HEK293T (cell line): ENCODE results near the gene SCUBE1.

Experiments used
- CTCF ChIA-PET: fragments of 350-600 bp; formaldehyde crosslinking; extraction: SDS; loops from one replicate; lab custom pipeline; 2021; ENCODE audit warnings: antibody characterized with exemption, inconsistent platforms; lab: Yijun Ruan, JAX
- POLR2A ChIA-PET: fragments of 350-600 bp; formaldehyde crosslinking; extraction: SDS; loops from one replicate; lab custom pipeline; 2020; ENCODE audit warnings: antibody characterized with exemption, inconsistent platforms; lab: Yijun Ruan, JAX
- DNase-seq: peaks from one replicate; pipeline ENCODE4 v3.0.0; 2012; ENCODE audit warnings: mixed read lengths; ENCODE audit errors: extremely low spot score
- ARNT ChIP-seq: fragments of 450-650 bp; IDR thresholded peaks from 2 replicates; pipeline ENCODE4 v1.6.1; 2017; ENCODE audit warnings: mild to moderate bottlenecking
- BHLHE40 ChIP-seq: fragments of 450-650 bp; IDR thresholded peaks from 2 replicates; pipeline ENCODE4 v1.6.1; 2016; ENCODE audit warnings: mild to moderate bottlenecking, moderate library complexity, borderline replicate concordance
- CTBP1 ChIP-seq: fragments of 450-650 bp; IDR thresholded peaks from 2 replicates; pipeline ENCODE4 v1.6.1; 2016; ENCODE audit warnings: borderline replicate concordance
- ELF4 ChIP-seq: fragments of 450-650 bp; IDR thresholded peaks from 2 replicates; pipeline ENCODE4 v1.6.1; 2017; ENCODE audit warnings: antibody characterized with exemption
- FOXA1 ChIP-seq: fragments of 450-650 bp; IDR thresholded peaks from 2 replicates; pipeline ENCODE4 v1.6.1; 2016; ENCODE audit warnings: mild to moderate bottlenecking
- FOXK2 ChIP-seq: fragments of 450-650 bp; IDR thresholded peaks from 2 replicates; pipeline ENCODE4 v1.6.1; 2016; ENCODE audit warnings: mild to moderate bottlenecking
- FOXM1 ChIP-seq: fragments of 450-650 bp; IDR thresholded peaks from 2 replicates; pipeline ENCODE4 v1.6.1; 2017; ENCODE audit warnings: mild to moderate bottlenecking, borderline replicate concordance
- HDGF ChIP-seq: fragments of 450-650 bp; IDR thresholded peaks from 2 replicates; pipeline ENCODE4 v1.6.1; 2017; ENCODE audit warnings: antibody characterized with exemption, borderline replicate concordance
- L3MBTL2 ChIP-seq: fragments of 450-650 bp; conservative IDR thresholded peaks from 2 replicates; pipeline ENCODE4 v1.6.1; 2016; ENCODE audit warnings: mild to moderate bottlenecking
- LEF1 ChIP-seq: fragments of 450-650 bp; IDR thresholded peaks from 2 replicates; pipeline ENCODE4 v1.6.1; 2017; ENCODE audit warnings: mild to moderate bottlenecking, borderline replicate concordance
- NFRKB ChIP-seq: fragments of 450-650 bp; IDR thresholded peaks from 2 replicates; pipeline ENCODE4 v1.6.1; 2016; ENCODE audit warnings: mild to moderate bottlenecking, moderate library complexity
- SP1 ChIP-seq: fragments of 450-650 bp; IDR thresholded peaks from 2 replicates; pipeline ENCODE4 v1.6.1; 2017
- SUZ12 ChIP-seq: fragments of 450-650 bp; IDR thresholded peaks from 2 replicates; pipeline ENCODE4 v1.6.1; 2016; ENCODE audit warnings: mild to moderate bottlenecking
- TARDBP ChIP-seq: fragments of 450-650 bp; IDR thresholded peaks from 2 replicates; pipeline ENCODE4 v1.6.1; 2016
- ZNF384 ChIP-seq: fragments of 450-650 bp; IDR thresholded peaks from 2 replicates; pipeline ENCODE4 v1.6.1; 2016
- TF ChIP-seq, protein P1 (sequence below): fragments of 450-650 bp; IDR thresholded peaks from 2 replicates; pipeline ENCODE4 v1.6.1; 2016

The SCUBE1 gene

DNA sequence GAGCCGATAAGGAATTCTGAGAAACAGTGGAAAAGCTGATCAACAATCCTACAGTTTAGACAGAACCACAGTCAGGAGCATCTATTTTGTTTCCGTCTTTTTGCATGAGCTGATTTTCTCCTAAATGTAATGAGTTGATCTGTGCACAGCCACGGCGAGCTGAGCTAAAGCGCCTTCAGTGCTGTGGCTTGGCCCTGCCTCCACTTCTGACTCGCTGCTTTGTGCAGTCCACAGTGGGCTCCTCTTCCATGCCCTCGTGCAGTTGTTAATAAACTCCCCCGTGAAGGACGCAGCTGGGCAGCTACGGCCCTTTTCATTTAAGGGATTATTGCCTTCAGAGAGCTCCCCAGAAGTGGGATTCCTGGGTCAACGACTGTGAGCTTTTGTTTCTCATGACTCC is 39.4 kb downstream of the SCUBE1 start:
- DNase-seq: no peak
- TF ChIP-seq SP1: no peak
- no peak for TF ChIP-seq ZNF384
- TF ChIP-seq FOXM1: no peak
- no peak for TF ChIP-seq ARNT
- TF ChIP-seq CTBP1: no peak
- TF ChIP-seq LEF1: no peak
- TF ChIP-seq SUZ12: no peak
- TF ChIP-seq L3MBTL2: no peak
- no peak for TF ChIP-seq NFRKB
- TF ChIP-seq HDGF: no peak
- TF ChIP-seq, protein P1, sequence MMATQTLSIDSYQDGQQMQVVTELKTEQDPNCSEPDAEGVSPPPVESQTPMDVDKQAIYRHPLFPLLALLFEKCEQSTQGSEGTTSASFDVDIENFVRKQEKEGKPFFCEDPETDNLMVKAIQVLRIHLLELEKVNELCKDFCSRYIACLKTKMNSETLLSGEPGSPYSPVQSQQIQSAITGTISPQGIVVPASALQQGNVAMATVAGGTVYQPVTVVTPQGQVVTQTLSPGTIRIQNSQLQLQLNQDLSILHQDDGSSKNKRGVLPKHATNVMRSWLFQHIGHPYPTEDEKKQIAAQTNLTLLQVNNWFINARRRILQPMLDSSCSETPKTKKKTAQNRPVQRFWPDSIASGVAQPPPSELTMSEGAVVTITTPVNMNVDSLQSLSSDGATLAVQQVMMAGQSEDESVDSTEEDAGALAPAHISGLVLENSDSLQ: no peak
- TF ChIP-seq ELF4: no peak
- no peak for TF ChIP-seq FOXA1
- ChIA-PET POLR2A (interaction anchor here (0.9 kb wide), 1 partner anchor 11 kb away, joined by 3 read pairs; no protein-coding TSS in a partner anchor), CTCF (interaction anchor here (0.5 to 2.4 kb wide), 2 partner anchors 30 to 250 kb away, joined by 3 to 5 read pairs; no protein-coding TSS in a partner anchor)

DNA sequence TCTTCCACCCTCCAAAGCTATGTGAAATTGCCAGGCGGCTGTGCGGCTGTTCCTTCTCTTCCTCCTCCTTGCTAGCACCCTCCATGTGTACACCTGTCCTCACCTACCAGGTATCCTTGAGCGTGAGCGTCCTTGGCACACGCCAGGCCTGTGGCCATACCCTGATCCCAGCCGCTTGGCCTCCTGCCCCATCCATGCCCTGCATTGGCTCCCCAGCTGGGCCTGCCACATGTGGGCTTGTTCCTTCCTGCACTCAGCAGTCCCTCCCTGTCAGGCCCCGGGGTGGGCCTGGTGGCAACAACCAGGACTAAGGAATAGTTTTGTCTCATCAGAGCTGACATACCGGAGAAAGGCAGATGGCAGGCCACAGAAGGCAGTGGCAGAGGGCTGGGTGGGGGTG is 40.0 kb downstream of the SCUBE1 start:
- ChIA-PET POLR2A (interaction anchor here (0.9 kb wide), 1 partner anchor 12 kb away, joined by 3 read pairs; no protein-coding TSS in a partner anchor), CTCF (interaction anchor here (0.5 to 2.4 kb wide), 5 partner anchors 19 to 250 kb away, joined by 3 to 5 read pairs (median 3); no protein-coding TSS in a partner anchor)
- DNase-seq: no peak
- TF ChIP-seq SP1 (no peak), BHLHE40 (no peak), CTBP1 (no peak), SUZ12 (no peak), ZNF384 (no peak), NFRKB (no peak), HDGF (no peak), TARDBP (no peak), FOXA1 (no peak)
- TF ChIP-seq, protein P1: no peak

- TF ChIP-seq CTBP1 (no peak), FOXK2 (no peak), SP1 (no peak), FOXA1 (no peak), TARDBP (no peak), ZNF384 (no peak), LEF1 (no peak), NFRKB (no peak)
- no peak for DNase-seq
- POLR2A ChIA-PET: interaction anchor here (0.9 to 1.2 kb wide), 2 partner anchors 11 to 115 kb away, joined by 3 read pairs; no protein-coding TSS in a partner anchor
Observed at GRCh38 chr22:43302531-43303041, 40.6 kb downstream of the SCUBE1 start.

DNA sequence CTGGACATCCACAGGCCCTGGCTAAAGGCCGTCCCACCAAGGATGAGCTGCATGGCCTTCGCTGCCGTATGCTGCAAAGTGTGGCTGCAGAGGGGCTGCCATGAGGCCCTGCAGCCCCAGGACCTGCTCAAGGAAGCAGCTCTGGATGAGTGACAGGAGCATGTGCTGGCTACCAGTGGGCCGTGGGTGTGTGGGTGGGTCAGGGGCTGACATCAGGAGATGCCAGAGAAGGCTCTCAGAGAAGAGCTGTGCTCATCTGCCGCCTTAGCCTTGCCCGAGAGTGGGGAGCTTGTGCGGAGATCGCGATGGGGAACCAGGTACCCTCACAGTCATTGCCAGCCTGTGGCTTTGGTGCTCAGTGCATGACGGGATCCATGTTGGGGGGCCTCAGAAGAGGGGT is 41.3 kb downstream of the SCUBE1 start:
- CTCF ChIA-PET: interaction anchor here (1.1 to 2.4 kb wide), 2 partner anchors 28 to 35 kb away, joined by 3 to 5 read pairs; no protein-coding TSS in a partner anchor
- DNase-seq: no peak
- POLR2A ChIA-PET: interaction anchor here (0.9 to 1.2 kb wide), 2 partner anchors 11 to 114 kb away, joined by 3 read pairs; no protein-coding TSS in a partner anchor
- TF ChIP-seq SUZ12: no peak
- TF ChIP-seq NFRKB: no peak
- TF ChIP-seq, protein P1: no peak
- no peak for TF ChIP-seq FOXM1
- no peak for TF ChIP-seq CTBP1
- no peak for TF ChIP-seq TARDBP

More at GRCh38 chr22:43302531-43303041, 40.6 kb downstream of the SCUBE1 start:
- CTCF ChIA-PET: interaction anchor here (0.7 to 2.4 kb wide), 4 partner anchors 11 to 44 kb away, joined by 3 to 5 read pairs (median 4); no protein-coding TSS in a partner anchor

GRCh38 chr22:43300891-43301676 is 42.1 kb downstream of the SCUBE1 start:
- no peak for DNase-seq
- ChIA-PET POLR2A (interaction anchor here (1.2 kb wide), 1 partner anchor 113 kb away, joined by 3 read pairs; no protein-coding TSS in a partner anchor), CTCF (interaction anchor here (1.6 kb wide), 1 partner anchor 27 kb away, joined by 3 read pairs; no protein-coding TSS in a partner anchor)
- no peak for TF ChIP-seq SUZ12
- no peak for TF ChIP-seq ZNF384
- no peak for TF ChIP-seq L3MBTL2
- no peak for TF ChIP-seq CTBP1
- no peak for TF ChIP-seq NFRKB
- no peak for TF ChIP-seq BHLHE40
- no peak for TF ChIP-seq SP1
- TF ChIP-seq LEF1: no peak
- TF ChIP-seq, protein P1: no peak
- TF ChIP-seq FOXA1: no peak
- no peak for TF ChIP-seq ELF4
